Stimulated activated CD8-positive, alpha-beta memory T cell treated with anti-CD3 and anti-CD28 coated beads, Interleukin-7, amount 100 ng/mL, for 24 hours (primary cell): ENCODE results near the gene AGAP3.

Source experiments
- DNase-seq: peaks from one replicate; pipeline ENCODE4 v3.0.0-alpha.2; 2020; ENCODE audit warnings: low read depth

AGAP3 gene

DNA sequence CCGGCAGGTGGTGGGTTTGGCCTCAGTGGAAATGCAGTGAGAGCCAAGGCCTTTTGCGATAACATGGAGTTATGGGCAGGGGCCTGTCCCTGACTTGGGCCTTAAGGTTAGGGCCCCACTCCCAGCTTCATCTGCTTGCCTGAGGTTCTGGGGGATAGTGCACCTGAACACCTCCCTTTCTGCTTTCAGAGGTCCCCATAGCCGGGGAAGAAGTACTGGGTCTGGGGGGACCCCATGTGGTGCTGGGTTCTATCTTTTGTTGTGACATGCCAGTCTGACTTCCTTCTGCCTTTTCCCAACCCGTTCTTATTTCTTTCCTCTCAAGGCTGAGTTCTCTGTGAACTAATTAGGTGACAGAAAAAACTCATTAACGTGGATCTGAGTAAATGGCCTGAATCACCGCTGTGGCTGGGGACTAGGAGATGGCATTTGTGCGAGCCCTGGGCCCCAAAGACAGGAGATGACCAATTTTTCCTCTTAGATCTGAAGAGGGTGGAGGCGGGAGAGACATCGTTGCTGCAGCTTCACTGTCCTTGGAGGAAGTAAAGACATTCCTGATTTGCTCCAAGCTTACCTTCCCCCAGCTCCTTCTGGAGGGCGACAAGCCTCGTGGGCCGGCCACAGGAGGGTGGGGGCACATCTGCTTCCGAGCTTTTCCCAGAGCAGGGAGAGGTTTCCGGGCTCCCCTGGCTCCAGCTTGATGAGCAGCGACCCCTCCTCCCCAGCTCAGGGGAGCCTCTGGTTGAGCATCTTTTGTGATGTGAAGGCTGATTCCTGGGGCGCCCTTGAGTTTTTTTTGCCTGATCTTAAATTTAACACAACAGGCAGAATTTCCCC lies 2.0 kb downstream of the AGAP3 start:
- DNase-seq = no peak

DNA sequence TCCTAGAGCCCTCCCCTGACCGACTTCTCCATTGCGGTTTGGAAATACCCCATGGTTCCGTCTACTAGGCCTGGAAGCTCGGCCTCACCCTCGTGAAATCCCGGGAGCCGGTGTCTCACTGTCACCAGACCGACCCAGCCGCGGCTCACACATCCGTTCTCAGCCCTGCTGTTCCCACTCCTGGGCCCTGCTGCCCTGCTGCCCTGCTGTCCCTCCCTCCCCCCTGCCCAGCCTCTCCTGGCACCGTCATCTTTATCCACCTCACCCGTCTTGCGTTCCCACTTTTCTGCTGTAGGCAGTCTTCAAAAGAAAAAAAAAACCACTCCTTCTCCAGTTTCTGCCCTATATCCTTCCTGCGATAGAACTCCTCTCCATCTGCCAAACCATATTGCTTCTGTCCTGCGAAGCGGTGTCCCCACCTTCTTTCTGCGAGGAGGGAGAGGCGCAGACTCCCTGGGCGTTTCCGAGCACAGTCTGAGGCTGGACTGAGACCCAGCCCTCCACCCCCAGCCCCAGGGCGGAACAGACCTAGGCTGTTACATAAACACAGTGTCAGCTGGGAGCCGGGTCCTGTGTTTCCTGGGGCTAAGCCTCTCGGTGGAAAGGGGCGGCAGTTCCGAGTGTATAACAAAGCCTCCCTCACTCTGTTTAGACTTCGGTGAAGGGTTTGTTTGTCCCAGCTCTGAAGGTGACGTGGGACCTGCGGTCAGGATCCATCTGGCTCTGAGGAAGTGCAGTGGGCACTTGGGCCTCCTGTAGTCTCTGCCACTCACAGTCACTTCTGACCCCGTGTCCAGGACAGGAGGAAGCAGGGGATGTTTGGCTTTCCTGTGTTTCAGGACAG lies 2.8 kb downstream of the AGAP3 start:
- no peak for DNase-seq

DNA sequence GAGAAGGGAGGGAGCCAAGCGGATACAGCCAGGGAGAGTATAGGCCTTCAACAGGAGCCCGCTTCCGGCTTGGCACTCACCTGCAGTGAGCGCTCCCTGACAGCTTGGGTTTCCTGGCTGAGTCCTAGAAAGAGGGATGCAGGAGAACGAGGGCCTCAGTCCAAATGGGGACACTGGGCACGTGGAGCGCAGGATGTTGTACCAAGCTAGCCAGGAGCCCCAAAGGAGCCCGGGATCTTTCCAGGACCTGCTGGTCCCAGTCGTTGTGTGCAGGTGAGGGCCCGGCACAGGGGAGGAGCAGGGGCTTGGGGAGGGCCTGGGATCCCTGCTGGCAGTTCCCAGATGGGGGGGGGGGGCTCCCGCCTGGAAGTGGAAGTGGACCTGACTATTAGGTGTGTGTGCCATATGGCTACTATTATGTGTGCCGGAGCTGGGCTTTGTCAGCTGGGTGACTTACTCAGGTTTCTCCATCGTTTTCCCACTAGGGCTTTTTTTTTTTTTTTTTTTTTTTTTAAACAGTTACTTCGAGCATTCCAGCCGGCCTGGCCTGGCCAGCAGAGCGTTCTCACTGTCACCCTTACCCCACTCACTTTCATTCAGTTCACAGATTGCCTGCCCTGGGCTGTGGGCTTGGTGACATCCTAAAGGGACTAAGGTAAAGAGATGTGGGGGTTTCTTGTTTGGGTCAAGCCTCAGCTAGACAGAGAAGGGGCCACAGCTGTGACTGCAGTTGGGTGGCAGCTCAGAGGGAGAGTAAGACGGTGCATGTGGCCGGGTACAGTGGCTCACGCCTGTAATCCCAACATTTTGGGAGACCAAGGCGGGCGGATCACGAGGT lies 3.8 kb downstream of the AGAP3 start:
- no peak for DNase-seq

DNA sequence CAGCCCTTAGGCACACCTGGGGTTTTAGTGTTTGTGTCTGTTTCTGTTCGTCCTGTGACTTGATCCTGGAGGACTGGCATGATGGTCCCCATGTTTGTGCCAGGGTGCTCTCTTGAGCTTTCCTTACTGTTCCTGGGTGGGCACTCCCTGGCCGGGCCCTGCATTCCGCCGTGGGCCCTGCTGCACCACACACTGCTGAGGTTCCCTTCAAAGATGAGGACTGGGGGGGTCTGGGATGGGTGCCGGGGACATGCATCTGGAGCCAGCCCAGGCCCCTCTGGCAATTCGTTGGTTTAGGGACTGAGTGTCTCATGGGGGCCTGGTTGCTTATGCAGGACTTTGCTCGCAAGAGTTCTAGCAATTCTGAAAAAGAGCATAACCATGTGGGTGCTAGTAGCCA lies 4.7 kb downstream of the AGAP3 start:
- no peak for DNase-seq

DNA sequence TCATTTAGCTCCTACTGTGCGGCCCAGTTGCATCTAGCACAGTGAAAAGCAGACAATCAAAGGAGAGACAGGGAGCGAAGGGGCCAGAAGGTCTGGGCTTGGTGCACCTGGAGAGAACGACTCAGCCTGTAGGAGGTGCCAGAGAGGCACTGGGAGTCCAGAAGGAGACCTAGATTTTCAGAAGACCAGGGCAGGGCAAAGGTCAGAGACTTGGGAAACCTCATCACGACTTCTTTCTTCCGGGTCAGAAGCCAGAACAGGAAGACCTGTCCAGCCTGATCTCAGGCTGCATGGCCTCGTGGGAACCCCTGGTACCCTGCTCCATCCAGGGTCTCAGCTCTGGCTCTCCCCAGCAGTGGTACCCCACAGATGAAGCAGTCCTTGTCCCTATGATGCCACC lies 5.2 kb downstream of the AGAP3 start:
- DNase-seq = no peak

DNA sequence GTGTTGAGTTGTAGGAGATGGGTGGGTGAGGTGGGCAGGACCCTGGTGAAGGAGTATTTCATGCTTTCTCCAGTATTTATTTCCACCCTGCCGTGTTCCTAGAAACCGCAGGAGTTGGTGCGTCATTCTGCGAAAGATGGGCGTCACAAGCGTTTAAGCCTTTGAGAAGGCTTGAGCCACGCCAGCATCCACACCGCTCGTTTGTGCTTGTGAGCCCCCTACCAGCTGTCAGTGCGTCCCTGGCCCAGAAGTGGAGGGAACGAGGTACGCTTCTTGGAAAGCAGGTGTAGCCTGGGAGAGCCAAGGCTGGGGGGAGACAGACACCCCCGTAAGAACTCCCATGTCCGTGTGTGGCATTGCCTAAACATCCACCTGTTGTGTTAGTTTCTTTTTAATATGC lies 5.7 kb downstream of the AGAP3 start:
- DNase-seq = no peak

DNA sequence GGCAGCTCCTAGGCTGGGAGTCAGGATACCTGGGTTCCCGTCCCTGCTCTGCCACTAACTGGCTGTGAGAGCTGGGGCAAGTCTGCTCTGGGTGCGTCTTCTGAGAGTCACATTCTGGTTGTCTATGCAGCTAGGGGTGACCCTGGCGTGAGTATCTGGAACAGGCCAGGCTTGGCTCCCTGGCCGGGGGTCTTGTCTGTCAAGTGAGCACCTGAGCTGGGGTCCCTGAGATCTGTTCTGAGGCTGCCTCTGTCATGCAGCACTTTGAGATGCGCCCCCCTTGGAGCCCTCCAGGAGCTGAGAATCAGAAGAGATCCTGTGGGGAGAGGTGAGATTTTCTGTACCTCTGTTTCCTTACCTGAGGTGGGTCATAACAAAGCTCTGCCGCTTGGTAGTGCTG lies 7.5 kb downstream of the AGAP3 start:
- DNase-seq = no peak

DNA sequence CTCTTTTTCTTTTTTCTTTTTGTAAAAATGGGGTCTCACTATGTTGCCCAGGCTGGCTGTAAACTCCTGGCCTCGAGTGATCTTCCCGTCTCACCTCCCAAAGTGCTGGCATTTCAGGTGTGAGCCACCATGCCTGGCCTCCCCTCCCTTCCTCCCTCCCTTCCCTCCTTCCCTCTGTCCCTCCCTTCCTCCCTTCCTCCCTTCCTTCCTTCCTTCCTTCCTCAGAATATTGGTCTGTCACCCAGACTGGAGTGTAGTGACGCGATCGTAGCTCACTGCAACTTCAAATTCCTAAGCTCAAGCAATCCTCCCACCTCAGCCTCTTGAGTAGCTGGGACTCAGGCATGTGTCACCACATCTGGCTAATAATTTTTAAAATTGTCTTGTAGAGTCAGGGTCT lies 8.4 kb downstream of the AGAP3 start:
- no peak for DNase-seq

DNA sequence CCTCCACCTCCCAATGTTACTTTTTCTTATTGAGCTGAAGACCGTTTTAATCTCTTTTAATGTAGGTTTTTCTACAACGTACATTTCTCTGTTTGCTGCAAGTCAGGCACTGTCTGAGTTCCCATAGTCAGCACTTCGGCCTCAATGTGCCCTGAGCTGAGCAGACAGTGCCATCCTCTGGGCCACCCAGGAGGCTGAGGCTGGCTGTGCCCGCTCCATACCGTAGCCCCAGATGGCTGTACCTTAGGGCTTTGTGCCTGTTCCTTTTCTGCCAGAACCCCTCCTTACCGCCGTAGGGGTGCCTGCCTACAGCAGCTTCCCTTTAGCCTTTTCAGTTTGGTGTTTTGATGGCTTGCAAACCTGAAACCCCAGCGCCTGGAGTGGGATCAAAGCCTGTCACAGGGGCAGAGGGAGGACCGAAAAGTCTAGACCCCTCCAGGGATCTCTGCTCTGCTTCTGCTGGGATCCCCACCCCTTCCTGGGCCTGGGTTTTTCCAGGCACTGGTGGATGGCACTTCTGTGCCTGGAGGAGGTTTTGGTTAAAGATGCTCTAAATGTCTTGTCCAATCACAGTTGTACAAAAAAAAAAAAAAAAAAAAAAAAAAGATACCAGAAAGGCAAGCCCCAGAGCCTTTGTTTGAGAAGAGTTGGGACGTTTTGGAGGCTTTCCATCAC lies 9.0 kb downstream of the AGAP3 start:
- DNase-seq = no peak

DNA sequence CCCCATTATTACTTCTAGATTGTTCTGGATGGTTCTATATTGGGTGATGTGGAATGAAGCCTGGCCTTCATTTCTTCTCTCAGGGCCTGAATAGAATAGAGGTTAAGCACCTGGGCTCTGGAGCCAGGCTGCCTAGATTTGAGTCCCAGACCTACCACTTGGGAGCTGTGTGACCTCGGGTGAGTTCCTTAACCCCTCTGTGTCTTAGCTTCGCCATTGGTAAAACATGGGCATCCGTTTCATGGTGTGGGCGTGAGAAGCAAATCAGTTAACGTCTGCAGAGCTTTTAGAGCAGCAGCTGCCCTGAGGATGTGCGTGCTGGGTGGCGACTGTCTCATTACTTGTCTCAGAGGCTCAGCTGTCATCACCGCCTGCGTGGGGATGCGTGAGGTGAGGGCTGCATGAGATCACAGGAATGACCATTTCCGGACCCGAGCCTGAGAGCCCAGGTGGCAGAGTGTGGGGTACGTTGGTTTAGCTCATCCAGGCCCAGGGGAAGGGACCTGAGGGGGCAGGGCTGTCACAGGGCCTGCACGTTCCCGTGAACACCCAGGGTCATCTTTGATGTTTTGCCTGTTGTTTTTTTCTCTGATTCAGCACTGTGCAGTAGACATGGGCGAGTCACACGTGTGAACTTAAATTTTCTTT lies 9.7 kb downstream of the AGAP3 start:
- no peak for DNase-seq

DNA sequence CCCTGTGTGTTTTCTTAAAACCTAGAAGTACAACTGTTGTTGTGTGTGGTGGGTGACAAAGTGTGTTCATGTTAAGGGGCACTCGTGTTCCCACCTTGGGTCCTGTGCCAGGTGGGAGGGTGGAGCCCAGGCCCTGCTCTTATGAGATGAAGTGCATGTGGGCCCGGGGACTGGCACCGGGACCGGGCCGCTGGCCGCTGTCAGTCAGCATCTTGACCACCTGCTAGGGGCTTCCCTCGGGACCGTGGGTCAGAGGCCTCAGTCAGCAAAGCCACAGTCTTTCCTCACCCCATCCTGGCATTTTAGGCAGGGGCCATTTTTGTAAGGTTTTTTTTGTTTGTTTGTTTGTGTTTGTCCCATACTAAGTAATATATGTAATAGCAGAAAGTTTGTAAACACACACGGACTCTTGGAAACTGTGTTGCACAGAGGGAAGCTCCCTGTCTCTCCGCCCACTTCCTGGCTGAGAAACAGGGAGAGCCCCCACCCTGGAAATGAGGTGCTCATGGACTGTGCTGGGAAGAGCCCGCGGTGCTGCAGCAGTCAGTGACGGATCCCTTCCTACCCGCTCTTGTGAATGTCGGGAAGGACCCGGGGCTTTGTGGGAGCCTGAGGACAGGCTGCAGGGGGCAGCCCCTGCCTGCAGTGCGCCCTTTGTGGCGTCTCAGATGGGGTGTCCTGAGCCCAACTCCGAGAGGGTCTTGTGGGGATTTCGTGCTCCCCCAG lies 13.4 kb downstream of the AGAP3 start:
- no peak for DNase-seq

DNA sequence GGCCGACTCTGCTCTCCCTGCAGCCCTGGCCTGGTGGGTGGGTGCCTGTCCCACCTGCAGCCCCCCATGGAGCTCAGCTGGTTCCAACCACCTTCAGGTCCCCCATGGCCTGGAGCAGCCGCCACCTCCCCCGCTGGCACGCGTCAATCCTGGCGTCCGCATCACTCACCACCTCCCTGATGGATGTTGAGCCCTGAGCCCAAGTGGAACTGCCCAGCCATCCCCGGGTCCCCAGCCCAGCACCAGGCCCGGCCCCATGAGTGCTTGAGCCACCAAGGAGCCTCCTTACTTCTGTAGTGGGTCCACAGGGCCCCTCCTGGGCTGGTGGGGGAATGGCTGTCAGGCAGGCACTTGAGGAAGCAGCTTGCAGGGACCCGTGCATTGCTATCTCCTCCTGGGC lies 14.6 kb downstream of the AGAP3 start:
- no peak for DNase-seq

DNA sequence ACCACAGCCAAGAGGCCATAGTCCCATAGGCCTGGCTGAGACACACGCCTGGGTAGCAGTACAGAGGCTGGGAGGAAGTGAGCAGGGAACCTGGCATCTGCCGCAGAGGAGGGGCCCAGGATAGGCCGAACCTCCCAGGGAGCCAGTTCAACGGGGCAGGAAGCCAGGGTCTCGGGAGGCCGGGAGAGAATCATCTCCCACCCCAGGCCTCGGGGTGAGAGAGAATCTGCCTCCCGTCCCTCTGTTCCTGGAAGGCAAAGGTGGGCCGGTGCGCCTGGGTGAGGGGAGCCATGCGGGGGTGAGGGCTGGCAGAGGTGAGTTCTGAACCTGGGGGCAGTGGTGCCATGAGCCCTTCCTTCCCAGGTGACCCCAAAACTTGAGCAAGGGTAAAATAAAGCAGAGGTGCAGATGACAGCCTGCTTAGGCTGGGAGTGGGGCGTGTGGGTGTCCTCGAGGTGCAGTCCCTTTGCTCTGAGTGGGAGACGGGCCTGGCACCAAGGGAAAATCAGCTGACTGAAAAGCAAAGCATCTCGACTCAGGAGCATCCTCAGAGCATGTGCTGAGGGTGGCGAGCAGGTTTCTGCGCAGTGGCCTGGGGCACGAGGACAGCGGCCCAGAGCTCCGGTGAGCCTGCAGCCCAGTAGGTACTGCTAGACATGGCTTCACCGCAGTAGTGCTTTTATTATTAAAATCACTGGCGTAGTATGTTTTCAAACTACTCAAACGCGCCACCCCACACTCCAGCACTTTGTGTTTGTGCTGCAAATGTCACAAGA lies 15.5 kb downstream of the AGAP3 start:
- DNase-seq = no peak

DNA sequence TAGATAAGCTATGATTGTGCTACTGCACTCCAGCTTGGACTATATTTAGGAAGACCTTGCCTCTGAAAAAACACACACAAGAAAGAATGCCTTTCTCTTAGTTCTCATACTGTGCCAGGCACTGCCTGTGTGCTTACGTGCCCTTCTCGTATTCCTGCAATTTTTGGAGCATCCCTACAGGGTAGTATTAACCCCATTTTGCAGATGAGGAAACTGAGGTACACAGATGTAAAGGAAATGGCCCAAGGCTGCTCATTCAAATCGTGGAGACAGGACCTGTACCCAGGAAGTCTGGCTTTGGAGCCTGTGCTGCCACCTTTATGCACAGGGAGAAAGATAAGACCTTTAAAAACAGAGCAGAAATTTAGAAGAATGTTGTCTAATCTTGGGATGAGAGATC lies 16.7 kb downstream of the AGAP3 start:
- no peak for DNase-seq

DNA sequence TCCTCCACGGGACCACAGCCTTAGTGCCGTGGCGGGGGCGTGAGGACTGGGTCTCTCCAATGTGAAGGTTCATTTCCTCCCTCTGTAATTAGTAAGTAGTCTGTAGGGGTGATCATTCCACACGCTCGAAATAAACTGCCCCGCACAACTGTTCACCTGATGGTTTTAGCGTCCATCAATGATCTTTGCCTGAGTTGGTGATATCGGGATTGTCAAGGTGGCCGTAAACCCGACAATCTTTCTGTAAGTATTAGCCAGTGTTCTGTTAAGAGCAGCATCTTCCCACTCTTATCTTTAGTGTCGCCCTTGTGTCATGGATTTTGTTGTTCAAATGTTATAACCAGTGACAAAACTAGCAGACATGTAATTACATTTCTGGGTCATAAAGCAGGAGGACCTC lies 17.7 kb downstream of the AGAP3 start:
- DNase-seq = no peak

DNA sequence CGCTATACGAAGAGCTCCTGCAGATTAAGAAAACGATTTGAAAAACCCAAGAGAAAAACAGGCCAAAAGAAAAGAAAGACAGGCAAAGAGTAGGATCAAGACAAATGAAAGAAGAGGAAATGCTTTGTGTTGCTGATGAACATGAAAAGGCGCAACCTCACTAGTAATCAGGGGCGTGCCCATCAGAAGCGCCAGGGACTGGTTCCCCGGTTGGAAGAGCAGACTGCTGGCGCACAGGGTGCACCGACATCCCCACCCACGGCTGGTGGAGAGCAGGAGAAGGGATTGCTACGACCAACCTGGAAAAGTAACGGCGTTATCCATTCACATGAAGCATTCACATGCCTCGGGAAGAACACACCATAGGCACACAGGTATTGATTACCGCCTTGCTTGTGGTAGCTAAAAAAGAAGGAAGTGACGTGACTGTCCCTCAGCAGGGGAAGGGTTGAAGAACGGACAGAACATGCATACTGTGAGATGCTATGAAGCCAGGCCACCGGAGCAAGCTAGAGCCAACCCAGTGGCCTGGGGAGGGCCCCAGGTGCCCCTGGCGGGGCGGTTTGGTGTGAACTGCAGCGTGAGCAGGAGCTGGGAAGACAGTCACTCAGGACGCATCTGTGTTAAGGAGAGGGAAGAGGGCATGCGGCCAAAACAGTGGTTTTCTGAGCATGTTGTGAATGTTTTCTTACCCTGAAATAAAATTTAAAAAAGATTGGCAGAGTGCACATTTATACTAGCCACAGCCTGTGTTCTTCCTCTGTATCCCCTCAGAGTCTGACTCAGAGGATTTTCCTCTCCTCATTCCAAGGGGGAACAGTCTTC lies 18.3 kb downstream of the AGAP3 start:
- no peak for DNase-seq

DNA sequence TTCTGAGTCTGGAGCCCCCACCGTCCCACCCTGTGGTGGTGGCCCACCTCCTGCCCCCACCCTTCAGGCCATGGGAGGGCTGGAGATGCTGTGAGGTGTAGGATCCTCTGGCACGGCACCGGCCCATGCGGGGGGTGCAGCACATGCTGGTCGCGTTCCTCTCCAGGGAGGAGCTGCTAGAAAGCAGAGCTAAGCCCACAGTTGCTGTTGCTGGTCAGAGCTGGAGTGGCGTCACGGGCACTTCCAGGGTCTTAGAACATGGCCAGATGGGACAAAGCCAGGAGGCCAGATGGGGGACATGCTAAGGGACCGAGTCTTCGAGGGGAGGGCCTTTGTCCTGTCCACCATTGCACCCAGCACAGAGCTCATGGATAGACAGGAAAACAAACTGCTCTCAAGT lies 21.6 kb downstream of the AGAP3 start:
- no peak for DNase-seq

DNA sequence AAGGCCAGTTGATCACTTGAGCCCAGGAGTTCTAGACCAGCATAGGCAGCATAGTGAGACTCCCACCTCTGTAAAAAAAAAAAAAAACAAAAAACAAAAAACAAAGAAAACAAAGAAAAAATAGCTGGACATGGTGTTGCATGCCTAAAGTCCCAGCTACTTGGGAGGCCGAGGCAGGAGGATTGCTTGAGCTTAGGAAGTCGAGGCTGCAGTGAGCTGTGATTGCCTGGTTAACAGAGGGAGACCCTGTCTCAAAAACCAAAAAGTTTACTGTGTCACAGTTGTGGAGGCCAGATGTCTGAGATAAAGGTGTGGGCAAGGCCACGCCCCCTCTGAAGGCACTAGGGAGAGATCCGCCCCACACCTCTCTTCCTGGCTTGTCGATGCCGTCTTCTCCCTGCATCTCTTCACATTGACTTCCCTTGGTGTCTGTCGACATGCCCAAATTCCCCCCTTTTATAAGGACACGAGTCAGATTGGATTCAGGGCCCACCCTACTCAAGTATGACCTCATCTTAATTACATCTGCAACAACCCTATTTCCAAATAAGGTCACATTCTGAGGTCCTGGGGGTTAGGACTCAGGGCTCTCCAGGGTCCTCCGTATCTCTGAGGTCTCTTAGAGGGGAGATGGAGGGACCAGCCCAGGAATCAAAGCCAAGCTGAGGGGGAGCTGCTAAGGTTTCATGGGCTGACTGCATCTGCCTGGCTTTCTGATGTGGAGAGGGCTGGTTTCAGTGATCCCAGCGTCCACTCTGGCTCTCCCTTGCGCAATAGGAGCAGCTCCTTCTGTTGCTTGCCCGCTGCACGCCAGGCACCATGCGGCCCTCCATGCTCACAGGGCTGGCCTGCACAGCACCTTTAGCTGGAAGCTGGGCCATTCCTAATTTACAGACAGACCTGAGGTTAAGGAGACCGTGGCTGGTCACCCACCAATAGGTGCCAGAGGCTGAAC lies 23.1 kb downstream of the AGAP3 start:
- DNase-seq = no peak
